ENCODE data around the gene ZNF576.
"Not testable (repeated sequence)": the region's sequence is repeated elsewhere in the genome, so short reads cannot be mapped to it uniquely, and the experiment has no call there.

ZNF576 gene

DNA sequence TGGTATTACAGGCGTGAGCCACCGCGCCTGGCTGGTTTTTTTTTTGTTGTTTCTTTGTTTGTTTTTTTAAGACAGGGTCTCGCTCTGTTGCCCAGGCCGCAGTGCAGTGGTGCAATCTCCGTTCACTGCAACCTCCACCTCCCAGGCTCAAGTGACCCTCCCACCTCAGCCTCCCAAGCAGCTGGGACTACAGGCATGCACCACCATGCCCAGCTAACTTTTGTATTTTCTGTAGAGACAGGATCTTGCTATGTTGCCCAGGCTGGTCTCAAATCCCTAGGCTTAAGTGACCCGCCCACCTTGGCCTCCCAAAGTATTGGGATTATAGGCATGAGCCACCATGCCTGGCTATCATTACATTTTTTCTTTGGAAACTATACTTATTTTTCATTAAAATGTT, 53.9 kb downstream of the ZNF576 start:
- not testable (repeated sequence) for DNase-seq (ENCODE audit: low spot score)

Measured in SK-N-DZ (cell line).